SIG-M5 (cell line): ENCODE results near the gene FGFR4.

Source experiments
- DNase-seq: peaks from one replicate; lab custom pipeline; 2025; lab: John Stamatoyannopoulos, UW

FGFR4 gene

DNA sequence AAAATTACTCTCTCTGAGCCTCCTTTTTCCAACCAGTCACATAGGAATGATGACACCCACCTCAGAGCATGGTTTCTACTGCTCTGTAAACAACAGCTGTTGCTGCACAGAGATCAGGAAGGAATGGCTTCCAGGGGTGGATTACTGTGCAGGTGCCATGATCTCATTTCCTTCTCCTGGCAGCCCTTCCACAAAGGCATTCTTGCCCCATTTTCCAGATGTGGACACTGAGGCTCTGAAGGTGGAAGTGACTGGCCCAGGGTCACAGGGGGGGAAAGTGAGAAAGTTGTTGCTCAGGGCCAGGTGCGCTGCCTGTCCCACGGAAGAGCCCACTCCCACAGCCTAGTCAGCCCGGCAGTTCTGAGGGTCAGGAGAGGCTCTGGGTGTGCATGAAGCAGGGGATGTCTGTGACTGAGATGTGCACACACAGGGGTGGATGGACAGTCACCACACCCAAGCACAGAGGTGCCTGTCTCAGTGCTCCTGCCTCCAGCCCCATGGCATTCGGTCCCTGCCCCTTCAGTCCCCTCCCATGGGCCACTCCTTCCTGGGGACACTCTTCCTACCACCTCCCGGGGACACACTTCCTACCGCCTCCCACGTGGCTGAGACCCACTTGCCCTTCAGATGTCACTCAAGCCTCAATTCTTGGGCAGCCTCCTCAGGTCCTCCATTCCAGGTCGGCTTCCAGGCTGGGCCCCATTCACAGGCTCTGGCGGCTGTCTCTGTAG, 17.0 kb downstream of the FGFR4 start:
- no peak for DNase-seq

DNA sequence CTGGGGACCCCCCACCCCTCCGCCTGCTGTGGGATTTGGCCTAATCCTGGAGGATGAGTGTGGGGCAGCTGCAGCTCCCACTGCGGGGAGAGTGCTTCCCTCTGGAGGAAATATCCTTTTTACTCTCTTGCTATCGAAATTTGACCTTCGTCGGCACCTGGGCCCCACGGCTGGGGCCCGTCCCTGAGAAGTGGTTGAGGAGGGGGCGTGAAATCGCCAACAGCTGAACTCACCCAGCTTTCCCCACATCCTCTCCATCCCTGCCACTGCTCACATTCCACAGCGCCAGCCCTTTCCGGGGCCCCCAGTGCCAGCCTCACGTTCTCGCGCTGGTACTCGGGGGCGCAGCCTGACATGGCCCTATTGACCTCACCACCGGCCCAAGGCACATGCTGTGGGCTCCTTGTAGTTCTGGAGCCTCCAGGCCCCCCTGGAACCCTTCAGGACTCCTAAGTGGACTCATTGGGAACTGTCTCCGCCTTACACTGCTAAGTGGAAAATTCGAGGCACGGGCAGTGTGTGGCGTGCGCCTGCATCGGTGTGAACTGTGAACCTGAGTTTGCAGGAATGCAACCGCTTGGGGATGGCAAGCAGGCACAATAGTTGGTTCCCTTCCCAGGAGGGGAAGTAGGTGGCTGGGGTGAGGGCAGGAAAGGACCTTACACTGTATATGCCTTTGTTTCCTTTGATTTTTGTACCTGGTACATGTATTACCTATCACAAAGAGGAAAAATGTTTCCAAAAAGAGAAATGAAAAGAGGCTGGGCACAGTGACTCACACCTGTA, 19.2 kb downstream of the FGFR4 start:
- no peak for DNase-seq

DNA sequence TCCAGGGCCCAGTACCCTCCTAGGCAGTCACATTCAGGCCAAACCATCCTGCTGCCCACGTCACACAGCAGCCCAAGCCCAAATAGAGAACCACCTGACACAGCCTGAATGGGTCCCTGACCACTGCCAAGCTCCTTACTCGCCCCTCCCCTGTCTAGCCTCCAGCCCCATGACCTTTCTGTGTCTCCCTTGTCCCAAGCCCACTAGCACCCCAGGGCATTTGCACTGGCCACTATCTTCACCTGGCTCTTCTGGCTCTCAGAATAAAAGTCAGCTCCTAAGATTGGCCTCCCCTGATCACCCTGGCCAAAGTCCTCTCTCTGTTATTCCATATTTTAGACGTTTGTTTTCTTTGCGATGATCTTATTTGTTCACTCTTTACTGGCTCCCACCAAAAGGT, 20.4 kb downstream of the FGFR4 start:
- no peak for DNase-seq

DNA sequence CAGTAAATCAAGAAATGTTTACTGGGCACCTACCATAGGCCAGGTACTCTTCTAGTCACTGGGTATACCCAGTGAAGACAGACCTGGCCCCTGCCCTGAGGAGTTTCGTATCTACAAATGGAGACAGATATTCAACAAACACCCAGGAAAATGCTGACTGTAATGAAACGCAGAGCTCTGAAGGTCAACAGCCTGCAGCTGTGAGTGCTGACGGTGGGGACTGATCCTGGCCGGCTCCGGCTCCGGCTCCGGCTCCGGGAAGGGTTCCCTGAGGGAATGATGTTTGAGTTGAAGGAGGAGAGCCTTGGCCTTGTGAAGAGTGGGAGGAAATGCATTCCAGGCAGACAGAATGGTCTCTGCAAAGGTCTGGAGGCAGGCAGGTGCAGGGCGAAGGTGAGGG, 23.1 kb downstream of the FGFR4 start:
- DNase-seq, result no peak

DNA sequence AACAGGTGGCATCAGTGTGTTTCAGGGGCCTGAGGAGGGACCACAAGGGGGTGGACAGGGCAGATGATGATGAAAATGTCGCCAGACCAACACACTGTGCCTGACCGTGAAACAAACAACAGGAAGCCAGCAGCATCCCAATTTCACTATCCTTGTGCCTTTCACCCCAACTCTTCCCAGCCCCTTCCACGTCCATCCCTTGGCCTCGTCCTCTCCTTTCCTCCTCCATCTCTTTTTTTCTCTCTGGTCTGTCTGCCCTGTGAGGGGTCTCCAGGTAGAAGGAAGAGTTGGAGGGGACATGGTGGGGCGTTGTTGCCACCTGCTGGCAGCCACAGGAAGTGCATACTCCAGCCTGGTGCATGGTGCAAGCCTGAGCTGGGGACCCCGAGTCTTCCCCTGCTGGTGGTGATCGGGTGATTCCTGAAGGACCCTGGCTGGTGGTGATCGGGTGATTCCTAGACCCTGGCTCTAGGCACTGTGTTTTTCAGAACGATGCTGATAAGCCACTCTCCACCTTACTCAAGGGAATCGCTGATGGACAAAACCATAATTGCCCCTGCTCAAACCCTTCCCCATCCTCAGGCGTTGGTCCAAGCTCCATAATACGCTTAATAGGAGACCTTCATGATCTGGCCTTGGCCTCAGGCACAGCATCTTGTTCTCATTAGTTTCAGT, 25.1 kb downstream of the FGFR4 start:
- DNase-seq, result no peak

DNA sequence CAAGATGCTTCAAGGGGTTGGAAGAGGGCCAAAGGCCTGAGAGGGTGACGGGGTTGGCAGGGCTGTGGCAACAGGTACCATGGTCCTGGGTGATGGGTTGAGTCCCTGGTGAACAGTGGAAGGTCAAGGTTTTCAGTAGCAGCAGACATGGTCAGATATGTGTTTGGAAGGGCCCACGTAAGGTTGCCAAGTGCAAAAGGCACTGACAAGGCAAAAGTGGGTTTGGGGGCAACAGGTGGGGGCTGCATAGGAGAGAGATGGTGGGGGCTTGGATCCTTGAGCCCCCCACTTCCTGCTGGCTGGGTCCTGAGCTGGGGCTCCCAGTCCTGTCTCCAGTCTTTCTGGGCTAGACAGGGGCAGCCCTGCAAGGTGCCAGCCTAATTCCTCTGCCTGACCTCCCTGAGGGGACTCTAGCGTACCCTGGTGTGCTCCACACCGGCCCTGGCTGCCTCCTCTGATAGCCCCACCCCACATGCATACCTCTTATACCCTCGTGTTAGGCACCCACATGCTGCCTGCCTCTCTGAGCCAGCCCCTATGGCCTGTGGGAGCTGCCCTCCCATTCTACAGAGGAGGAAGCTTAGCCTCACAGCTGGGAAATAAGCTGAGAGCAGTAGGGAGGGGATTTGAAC, 26.0 kb downstream of the FGFR4 start:
- DNase-seq, result no peak

DNA sequence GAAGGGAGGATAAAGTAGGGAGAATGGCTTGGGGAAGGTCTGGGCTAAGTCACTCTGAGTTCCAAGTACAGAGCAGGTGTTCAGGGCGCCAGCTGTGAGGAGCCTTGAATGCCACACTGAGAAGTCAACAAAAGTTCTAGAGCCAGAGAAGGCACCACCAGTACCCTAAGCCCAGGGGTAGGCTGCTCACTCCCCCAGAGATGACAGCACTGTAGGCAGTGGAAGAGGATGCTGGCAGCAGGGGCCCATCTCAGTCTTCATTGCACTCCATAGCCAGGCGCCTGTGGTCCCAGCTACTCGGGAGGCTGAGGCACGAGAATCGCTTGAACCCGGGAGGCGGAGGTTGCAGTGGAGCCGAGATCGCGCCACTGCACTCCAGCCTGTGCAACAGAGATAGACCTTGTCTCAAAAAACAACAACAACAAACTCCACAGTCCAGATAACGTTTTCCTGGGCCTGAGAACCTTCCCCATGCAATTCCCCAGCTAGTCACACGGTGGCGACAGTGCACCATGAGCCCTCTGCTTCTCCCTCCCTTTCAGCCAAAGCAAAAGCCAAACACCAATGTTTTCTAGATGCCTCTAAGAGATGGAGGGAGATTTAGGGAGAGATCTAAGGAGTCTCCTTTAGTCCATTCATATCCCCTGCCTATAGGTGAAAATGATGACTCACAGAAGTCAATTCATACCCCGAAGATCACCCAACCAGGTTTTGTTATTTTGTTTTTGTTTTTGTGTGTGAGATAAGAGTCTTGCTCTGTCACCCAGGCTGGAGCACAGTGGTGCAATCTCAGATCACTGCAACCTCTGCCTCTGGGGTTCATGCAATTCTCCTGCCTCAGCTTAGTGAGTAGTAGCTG, 27.1 kb downstream of the FGFR4 start:
- no peak for DNase-seq

DNA sequence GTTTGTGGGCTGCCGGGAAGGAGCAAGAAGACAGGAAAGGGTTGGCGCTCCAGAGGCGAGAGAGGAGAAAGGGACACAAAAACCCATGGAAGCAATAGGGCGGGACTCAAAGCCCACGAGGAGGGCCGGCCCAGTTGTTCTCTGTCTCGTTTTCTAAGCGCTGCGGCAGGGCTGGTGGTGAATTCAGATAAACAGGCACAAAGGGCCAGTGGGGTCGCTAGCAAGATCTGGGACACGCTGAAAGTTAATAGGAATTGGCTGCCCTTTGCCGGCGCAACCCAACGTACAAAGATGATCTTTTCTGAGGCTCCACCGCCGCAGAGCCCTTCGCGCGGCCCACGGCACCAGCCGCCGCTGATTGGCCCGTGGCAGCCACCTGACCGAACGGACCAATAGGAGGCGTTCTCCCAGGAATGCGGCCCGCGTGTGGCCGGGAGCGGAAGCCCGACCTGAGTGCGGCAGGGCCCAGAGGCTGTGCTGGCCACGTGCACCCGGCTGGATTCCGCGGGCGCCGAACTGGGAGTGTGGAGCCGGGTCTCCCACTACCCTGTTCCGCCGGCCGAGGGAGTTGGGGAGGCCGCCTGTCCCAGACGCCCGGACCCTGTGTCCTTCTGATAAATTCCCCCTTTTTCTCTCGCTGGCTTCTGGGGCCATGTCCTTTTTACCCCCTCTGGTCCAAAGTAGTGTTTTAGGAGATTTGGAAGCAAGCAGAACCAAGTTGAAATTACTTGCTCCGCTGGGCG, 30.1 kb downstream of the FGFR4 start:
- no peak for DNase-seq

DNA sequence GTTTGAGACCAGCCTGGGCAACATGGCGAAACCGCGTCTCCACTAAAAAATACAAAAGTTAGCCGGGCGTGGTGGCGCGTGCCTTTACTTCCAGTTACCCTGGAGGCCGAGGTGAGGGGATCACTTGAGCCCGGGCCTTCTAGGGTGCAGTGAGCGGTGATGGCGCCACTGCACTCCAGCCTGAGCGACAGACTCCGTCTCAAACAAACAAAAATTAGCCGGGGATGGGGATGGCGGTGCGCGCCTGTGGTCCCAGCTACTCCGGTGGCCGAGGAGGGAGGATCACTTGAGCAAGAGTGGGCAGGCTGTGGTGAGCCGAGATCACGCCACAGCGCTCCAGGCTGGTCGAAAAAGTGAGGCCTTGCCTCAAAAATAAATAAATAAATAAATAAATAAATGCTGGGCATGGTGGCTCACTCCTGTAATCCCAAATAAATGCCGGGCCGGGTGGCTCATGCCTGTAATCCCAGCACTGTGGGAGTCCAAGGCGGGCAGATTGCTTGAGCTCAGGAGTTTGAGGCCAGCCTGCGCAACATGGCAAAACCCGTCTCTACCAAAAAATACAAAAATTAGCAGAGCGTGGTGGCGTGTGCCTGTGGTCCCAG, 30.8 kb downstream of the FGFR4 start:
- DNase-seq, result no peak

DNA sequence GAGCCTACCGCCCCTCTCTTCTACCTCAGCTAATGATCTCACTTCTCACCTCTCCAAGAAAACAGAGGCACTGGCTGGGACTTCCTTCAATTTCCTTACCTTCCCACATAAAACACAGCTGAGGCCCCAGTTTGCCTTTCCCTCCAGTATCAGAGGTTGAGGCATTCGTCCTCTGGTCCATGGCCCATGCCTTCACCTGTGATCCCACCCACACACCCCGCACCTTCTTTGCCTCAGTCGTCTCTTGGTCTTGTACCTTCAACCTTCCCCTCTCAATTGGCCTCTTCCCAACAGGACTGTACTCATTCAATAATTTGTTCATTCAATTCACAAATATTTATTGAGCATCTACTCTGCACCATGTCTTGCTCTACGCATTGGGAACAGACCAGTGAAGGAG, 35.9 kb downstream of the FGFR4 start:
- no peak for DNase-seq

DNA sequence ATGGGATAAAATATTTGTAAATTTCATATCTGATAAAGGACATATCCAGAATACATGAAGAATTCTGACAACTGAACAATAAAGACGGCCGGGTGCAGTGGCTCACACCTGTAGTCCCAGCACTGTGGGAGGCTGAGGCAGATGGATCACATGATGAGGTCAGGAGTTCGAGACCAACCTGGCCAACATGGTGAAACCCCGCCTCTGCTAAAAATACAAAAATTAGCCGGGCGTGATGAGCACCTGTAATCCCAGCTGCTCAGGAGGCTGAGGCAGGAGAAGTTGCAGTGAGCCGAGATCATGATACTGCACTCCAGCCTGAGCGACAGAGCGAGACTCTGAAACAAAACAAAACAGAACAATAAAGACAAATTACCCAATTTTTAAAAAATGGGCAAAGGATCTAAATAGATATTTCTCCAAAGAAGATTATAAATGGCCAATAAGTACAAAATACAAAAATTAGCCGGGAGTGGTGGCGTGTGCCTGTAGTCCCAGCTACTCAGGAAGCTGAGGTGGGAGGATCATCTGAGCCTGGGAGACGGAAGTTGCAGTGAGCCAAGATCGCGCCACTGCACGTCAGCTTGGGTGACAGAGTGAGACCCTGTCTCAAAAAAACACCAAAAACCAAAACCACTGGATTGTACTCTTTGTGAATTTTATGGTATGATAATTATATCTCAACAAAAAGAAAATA, 37.2 kb downstream of the FGFR4 start:
- DNase-seq, result no peak

DNA sequence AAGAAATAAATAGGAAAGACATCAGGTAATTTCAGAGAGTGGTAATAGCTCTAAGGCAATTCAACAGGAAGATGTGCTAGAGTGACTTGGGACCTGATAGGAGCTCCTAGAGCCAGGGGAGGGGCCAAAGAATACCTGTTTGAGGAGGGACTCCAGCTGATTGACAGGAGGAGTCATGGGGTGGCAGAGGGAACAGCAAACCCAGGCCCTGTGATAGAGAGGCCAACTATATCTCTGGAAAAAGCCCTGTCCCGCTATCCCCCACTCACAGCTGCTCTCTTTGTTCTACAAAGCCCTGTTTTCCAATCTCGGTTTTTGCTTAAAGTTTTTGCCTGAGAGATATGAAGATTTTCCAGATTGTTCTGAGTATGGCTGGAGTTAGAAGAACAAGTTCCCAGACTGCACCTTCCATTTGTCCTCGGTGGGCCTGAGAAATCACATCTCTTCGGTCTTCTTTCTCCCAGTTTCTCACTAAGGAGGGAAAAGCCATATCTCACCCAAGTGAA, 37.8 kb downstream of the FGFR4 start:
- DNase-seq, result no peak

DNA sequence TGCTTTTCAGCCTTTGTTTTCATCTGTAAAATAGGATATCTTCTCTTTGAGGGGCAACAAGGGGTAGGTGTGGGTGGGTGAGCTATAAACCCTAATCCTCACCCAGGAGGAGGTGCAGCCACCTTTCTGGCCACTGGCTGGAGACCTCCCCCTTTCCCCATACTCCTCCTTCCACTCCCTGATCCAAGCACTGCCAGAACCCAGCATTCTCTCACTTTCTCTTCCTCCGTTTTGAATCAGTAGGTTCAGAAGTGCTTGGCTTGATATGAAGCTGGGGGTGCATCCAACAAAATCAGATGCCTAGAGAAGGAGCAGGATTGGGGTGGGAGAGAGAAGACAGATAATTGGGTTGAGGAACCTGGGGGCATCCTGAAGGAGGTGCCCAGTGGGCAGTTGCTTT, 40.1 kb downstream of the FGFR4 start:
- DNase-seq, result no peak

DNA sequence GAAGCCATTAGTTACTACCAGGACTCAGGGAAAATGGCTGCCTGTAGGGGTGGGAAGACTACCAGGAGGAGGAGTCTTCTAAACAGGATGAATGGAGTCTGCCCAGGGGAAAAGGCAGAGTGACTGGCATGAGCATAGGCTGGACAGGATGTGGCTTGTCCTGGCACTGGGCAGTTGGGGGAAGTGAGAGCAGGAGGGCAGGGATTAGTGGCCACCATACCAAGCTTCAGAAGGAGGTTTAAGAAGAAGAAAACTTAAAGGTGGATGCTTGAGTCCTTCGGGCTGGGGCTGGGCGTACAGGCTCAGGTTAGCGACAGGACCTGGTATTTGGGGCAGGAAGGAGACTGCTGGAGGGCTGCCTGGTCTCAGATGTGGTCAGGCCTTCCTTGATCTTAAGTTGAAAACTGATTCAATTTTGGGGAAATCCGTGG, 41.9 kb downstream of the FGFR4 start:
- no peak for DNase-seq

DNA sequence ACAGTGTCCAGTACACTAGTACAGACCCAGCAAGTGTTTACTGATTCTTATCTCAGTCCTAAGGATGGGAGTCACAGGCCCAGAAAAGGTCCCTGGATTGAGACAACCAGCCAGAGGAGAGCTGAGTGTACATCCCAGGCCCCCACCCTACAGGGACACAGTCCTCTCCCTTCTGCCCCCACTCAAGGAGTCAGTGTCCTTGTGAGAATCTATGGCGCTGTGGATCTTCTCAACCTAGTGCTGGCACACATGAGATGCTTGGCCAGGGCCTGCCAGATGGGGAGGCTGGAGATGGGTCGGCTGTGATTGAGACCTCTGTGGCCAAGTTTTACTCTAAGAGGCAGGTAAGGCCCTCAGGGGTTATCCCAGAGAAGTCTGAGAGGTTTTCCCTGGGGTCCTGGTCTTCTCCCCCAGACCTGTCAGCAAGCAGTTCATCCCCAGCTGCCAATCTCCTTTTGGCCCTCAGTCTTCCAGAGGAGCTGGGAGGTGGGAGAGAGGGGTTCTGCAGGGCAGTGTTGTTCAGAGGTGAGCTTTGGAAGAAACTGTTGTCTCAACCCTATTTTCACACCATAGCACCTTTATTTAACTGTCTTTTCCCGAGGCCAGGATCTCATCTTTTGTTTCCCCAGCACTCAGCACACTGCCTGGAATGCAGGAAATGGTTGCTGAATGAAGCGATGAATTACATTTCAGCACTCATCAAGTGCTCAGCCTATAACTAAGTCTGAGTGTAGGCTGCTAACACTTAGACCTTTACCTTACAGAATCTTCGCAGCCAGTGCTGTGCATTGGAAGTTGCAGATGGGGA, 43.7 kb downstream of the FGFR4 start:
- no peak for DNase-seq

DNA sequence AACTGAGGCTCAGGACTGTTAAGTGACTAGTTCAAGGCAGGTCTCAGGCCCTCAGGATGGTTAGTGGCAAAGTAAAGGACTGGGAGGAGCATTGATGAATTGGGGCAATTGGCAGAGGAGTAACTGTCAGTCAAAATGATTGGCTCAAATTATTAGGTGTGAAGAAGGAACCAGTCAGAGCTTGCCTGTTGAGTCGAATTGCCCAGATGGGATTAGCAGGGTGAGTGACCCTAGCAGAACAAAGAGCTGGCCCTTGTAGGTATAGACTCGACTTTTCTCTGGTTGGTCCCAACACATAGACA, 44.3 kb downstream of the FGFR4 start:
- no peak for DNase-seq

DNA sequence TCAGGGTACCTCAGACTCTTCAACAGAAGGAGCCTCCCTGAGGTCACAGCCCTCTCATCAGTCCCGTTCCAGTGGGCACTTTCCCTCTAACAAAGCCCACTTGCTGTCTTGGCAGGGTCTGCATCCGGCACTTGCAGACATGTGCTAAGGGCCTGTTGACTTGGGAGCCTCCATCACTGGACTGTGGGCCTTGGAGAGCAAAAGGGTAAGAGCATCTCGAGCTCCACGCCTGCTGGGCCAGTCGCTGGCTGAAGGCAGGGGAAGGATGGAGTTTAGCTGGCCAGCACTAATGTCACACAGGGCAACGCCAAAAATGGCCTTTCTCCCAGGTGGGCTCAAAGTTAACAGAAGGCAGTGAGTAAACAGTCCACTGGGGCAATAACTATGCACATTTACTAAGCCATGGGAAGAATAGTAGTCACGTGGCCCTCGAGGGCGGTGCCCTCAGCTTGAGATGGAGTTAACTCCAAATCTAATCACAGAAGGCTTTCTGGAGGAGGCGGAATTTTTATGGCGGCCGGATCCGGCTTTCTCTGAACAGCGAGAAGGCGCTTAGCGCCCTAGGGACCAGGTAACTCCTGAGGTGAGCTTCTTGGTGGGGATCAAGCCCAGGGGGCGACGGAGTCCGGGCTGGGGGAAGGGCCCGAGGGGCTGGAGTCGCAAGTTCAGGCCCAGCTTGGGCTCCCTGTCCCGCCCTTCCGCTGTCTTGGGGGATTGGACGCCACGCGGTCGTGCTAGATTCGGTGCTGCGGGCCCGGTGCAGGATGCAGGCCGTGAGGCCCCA, 44.8 kb downstream of the FGFR4 start:
- DNase-seq, result no peak
